IPS-20b (cell line): ENCODE measurements around the gene NUDT7.

Source experiments
- H3K27ac ChIP-seq: one replicate; pipeline ENCODE4 v1.5.1; 2013; ENCODE audit warnings: low read length
- H3K27me3 ChIP-seq: 2 replicates; pipeline ENCODE4 v1.6.1; 2013; ENCODE audit warnings: mild to moderate bottlenecking, low read length, inconsistent platforms; ENCODE audit not compliant: insufficient read depth
- H3K36me3 ChIP-seq: 2 replicates; pipeline ENCODE4 v1.6.1; 2013; ENCODE audit warnings: low read depth, mild to moderate bottlenecking, inconsistent platforms, low read length, moderate library complexity; ENCODE audit not compliant: insufficient read depth
- H3K4me1 ChIP-seq: 2 replicates; pipeline ENCODE4 v1.6.1; 2013; ENCODE audit warnings: mild to moderate bottlenecking, control low read depth, inconsistent platforms, low read length, moderate library complexity; ENCODE audit not compliant: insufficient read depth
- H3K4me3 ChIP-seq: 2 replicates; pipeline ENCODE4 v1.5.1; 2013; ENCODE audit warnings: mild to moderate bottlenecking, low read length, inconsistent platforms
- H3K9ac ChIP-seq: 2 replicates; pipeline ENCODE4 v1.6.1; 2013; ENCODE audit warnings: low read depth, mild to moderate bottlenecking, inconsistent platforms, low read length, moderate library complexity
- H3K9me3 ChIP-seq: 2 replicates; pipeline ENCODE4 v1.6.1; 2013; ENCODE audit warnings: mild to moderate bottlenecking, low read depth, low read length, inconsistent platforms; ENCODE audit not compliant: insufficient read depth

Gene NUDT7

GRCh38 chr16:77729951-77730350 lies 7.6 kb downstream of the NUDT7 start:
- no peak overlapping the region for H3K27ac ChIP-seq
- H3K36me3 ChIP-seq: no peaks in the 10 kb centered on the region
- H3K4me1 ChIP-seq: no peaks in the 10 kb centered on the region
- H3K9ac ChIP-seq: no peak overlapping the region
- H3K27me3 ChIP-seq: no peaks in the 10 kb centered on the region
- no peak overlapping the region for H3K4me3 ChIP-seq
- no peaks in the 10 kb centered on the region for H3K9me3 ChIP-seq

DNA sequence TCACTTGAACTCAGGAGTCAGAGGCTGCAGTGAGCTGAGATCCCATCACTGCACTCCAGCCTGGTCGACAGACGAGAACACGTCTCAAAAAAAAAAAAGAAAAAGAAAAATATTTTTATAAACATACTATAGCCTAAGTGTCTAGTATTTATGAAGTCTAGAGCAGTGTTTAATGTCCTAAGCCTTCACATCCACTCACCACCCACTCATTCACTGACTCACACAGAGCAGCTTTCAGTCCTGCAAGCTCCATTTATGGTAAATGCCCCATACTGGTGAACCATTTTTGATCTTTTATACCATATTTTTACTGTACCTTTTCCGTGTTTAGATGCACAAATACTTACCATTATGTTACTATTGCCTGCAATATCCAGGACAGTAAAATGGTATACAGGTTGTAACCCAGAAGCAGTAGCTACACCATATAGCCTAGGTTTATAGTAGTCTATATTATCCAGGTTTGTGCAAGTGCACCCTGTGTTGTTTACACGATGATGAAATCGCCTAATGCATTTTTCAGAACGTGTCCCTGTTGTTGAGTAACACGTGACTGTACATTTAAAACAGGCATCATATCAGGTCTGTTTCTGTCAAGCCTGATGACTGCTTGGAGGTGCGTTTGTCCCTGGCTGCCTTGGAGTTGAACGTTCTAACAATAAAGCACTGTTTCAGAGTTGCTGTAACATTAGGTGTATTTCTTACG lies 10.1 kb downstream of the NUDT7 start:
- H3K36me3 ChIP-seq: no peaks in the 10 kb centered on the region
- H3K4me3 ChIP-seq: no peak overlapping the region
- no peaks in the 10 kb centered on the region for H3K27me3 ChIP-seq
- no peak overlapping the region for H3K27ac ChIP-seq
- no peaks in the 10 kb centered on the region for H3K9me3 ChIP-seq
- H3K4me1 ChIP-seq: no peaks in the 10 kb centered on the region
- no peak overlapping the region for H3K9ac ChIP-seq

DNA sequence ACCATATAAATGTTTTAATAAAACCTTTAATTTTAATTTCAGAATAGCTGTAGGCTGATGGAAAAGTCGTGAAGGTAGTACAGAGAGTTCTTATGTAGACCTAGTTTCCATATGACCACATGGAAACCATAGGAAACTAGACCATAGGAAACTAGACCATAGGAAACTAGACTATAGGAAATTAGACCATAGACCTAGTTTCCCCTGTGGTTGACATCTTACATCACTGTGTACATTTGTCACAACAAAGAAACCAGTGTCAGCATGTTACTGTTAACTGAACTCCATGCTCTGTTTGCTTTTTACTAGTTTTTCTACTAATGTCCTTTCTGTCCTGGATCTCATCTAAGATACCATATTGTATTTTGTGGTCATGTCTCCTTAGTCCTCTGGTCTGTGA lies 14.6 kb downstream of the NUDT7 start:
- Histone ChIP-seq H3K27ac (no peak overlapping the region), H3K36me3 (no peaks in the 10 kb centered on the region), H3K27me3 (no peaks in the 10 kb centered on the region), H3K9ac (no peak overlapping the region), H3K9me3 (no peaks in the 10 kb centered on the region), H3K4me1 (no peaks in the 10 kb centered on the region), H3K4me3 (no peak overlapping the region)

- no peaks in the 10 kb centered on the region for H3K36me3 ChIP-seq
- no peak overlapping the region for H3K4me3 ChIP-seq
- no peaks in the 10 kb centered on the region for H3K4me1 ChIP-seq
- H3K27ac ChIP-seq: no peak overlapping the region
- no peaks in the 10 kb centered on the region for H3K9me3 ChIP-seq
- H3K9ac ChIP-seq: no peak overlapping the region
- no peaks in the 10 kb centered on the region for H3K27me3 ChIP-seq
Observed at GRCh38 chr16:77738706-77739558, 16.6 kb downstream of the NUDT7 start.

- no peaks in the 10 kb centered on the region for H3K9me3 ChIP-seq
- no peaks in the 10 kb centered on the region for H3K27me3 ChIP-seq
- H3K4me1 ChIP-seq: no peaks in the 10 kb centered on the region
- no peaks in the 10 kb centered on the region for H3K36me3 ChIP-seq
- no peak overlapping the region for H3K9ac ChIP-seq
- H3K4me3 ChIP-seq: no peak overlapping the region
- H3K27ac ChIP-seq: no peak overlapping the region
Observed at GRCh38 chr16:77739559-77739892, 17.2 kb downstream of the NUDT7 start.

DNA sequence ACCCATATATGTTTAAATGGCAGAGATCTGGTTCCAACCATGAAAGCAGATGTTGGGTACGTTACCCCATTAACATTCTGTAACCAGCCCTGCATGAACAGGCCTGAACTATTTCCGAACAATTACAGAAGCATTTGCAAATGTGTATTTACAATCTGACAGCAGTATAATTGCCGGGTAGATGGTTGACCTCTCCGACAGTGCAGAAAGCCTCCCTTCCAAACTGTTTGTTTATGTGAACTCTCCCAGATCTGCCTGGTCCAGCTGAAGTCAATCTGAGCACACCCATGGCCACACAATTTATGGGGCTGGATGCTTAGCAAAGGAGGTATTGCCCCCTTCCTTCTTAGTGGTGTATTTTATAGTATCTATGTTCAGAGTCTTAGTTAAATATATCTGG lies 21.8 kb downstream of the NUDT7 start:
- Histone ChIP-seq H3K4me3 (no peak overlapping the region), H3K27ac (no peak overlapping the region), H3K36me3 (no peaks in the 10 kb centered on the region), H3K9me3 (no peaks in the 10 kb centered on the region), H3K27me3 (no peaks in the 10 kb centered on the region), H3K9ac (no peak overlapping the region), H3K4me1 (no peaks in the 10 kb centered on the region)

DNA sequence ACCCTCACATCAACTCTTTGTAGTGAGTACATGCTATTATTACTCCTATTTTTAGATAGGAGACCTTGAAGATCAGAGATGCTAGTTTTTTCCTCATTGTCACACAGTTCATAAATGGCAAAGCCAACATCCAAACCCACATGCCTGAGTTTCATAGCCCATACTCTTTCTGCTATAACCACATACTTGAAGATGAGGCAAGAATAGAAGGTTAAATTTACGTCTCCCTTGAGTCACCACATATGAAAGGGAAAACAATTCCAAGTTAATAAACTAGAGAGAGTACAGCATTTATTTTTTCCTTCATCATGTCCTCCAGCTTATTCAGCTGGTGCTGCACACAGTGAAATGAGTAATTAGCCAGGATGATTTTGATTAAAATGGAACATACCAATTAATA lies 23.7 kb downstream of the NUDT7 start:
- Histone ChIP-seq H3K9ac (no peak overlapping the region), H3K27ac (no peak overlapping the region), H3K27me3 (no peaks in the 10 kb centered on the region), H3K36me3 (no peaks in the 10 kb centered on the region), H3K4me3 (no peak overlapping the region), H3K4me1 (no peaks in the 10 kb centered on the region), H3K9me3 (no peaks in the 10 kb centered on the region)

GRCh38 chr16:77748421-77749005 lies 26.2 kb downstream of the NUDT7 start:
- Histone ChIP-seq H3K36me3 (no peaks in the 10 kb centered on the region), H3K27ac (no peak overlapping the region), H3K4me3 (no peak overlapping the region), H3K9me3 (no peaks in the 10 kb centered on the region), H3K4me1 (no peaks in the 10 kb centered on the region), H3K9ac (no peak overlapping the region), H3K27me3 (no peaks in the 10 kb centered on the region)

GRCh38 chr16:77749415-77749814 lies 27.1 kb downstream of the NUDT7 start:
- Histone ChIP-seq H3K9me3 (no peaks in the 10 kb centered on the region), H3K27me3 (no peaks in the 10 kb centered on the region), H3K4me1 (no peaks in the 10 kb centered on the region), H3K4me3 (no peak overlapping the region), H3K9ac (no peak overlapping the region), H3K36me3 (no peaks in the 10 kb centered on the region), H3K27ac (no peak overlapping the region)

DNA sequence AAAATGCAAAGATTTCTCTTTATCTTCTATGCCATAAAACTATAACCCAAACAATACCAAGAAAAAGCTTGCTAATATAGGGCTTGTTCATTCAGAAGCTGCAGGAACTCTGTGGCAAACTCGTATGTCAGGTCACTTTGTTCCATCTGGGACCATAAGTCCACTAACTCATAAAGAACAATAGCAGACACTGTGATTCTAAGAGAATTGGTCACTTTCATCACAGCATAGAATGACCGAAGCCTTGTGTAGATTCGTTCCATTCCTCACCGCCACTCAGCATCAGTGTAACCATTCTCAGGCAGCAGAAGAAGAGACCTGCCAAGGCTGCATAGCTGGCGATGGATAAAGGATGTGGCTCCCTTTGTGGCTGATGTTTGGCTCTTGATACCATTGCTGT lies 35.7 kb downstream of the NUDT7 start:
- Histone ChIP-seq H3K36me3 (no peaks in the 10 kb centered on the region), H3K4me3 (no peak overlapping the region), H3K27me3 (no peaks in the 10 kb centered on the region), H3K27ac (no peak overlapping the region), H3K9me3 (no peaks in the 10 kb centered on the region), H3K4me1 (no peaks in the 10 kb centered on the region), H3K9ac (no peak overlapping the region)

DNA sequence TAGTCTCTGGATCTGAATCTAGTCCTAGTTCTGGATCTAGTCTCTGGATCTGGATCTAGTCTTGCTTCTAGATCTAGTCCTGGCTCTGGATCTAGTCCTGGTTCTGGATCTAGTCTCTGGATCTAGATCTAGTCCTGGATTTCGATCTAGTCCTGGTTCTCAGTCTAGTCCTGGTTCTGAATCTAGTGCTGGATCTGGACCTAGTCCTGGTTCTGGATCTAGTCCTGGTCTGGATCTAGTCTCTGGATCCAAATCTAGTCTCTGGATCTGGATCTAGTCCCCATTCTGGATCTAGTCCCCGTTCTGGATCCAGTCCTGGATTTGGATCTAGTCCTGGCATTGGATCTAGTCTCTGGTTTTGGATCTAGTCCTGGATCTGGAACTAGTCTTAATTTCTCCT lies 36.2 kb downstream of the NUDT7 start:
- Histone ChIP-seq H3K27ac (no peak overlapping the region), H3K27me3 (no peaks in the 10 kb centered on the region), H3K9ac (no peak overlapping the region), H3K36me3 (no peaks in the 10 kb centered on the region), H3K9me3 (no peaks in the 10 kb centered on the region), H3K4me1 (no peaks in the 10 kb centered on the region), H3K4me3 (no peak overlapping the region)

- H3K36me3 ChIP-seq: no peaks in the 10 kb centered on the region
- no peak overlapping the region for H3K4me3 ChIP-seq
- H3K4me1 ChIP-seq: no peaks in the 10 kb centered on the region
- H3K9ac ChIP-seq: no peak overlapping the region
- no peaks in the 10 kb centered on the region for H3K9me3 ChIP-seq
- no peaks in the 10 kb centered on the region for H3K27me3 ChIP-seq
- no peak overlapping the region for H3K27ac ChIP-seq
Observed at GRCh38 chr16:77759201-77759600, 36.9 kb downstream of the NUDT7 start.
